HEK293 (cell line): ENCODE data around the gene COL8A1.

ENCODE experiments used
- CTCF ChIA-PET: fragments of 350-600 bp; formaldehyde crosslinking; extraction: SDS; loops from one replicate; lab custom pipeline; 2021; ENCODE audit warnings: antibody characterized with exemption; lab: Yijun Ruan, JAX
- POLR2A ChIA-PET: fragments of 300-600 bp; formaldehyde crosslinking; extraction: SDS; loops from one replicate; lab custom pipeline; 2020; ENCODE audit warnings: antibody characterized with exemption, inconsistent platforms; lab: Yijun Ruan, JAX
- H3K27ac ChIP-seq: fragments of 200-500 bp; sonication (Bioruptor generic); 2 replicates; pipeline ENCODE4 v1.5.1; 2014; ENCODE audit warnings: low read depth, low read length, control low read depth, inconsistent platforms; ENCODE audit errors: extremely low read depth
- H3K36me3 ChIP-seq, 2 experiments: fragments of 200-500 bp in 1 of 2; sonication (Bioruptor generic) in 1 of 2; 1 replicate in 1 of 2; 2 replicates in 1 of 2; pipeline ENCODE4 v1.5.1; 2014 to 2017; ENCODE audit warnings: inconsistent platforms in 2 of 2, low read length in 2 of 2; ENCODE audit not compliant: control insufficient read depth in 2 of 2, insufficient read depth in 1 of 2
- H3K4me1 ChIP-seq: fragments of 200-500 bp; sonication (Bioruptor generic); 2 replicates; pipeline ENCODE4 v1.5.1; 2014; ENCODE audit warnings: mild to moderate bottlenecking, low read length, inconsistent platforms; ENCODE audit not compliant: control insufficient read depth, insufficient read depth
- H3K4me3 ChIP-seq: 2 replicates; pipeline ENCODE4 v1.5.1; 2011; ENCODE audit warnings: low read depth, mild to moderate bottlenecking, control low read depth, low read length, moderate library complexity
- H3K9me3 ChIP-seq: fragments of 200-500 bp; sonication (Bioruptor generic); 2 replicates; pipeline ENCODE4 v1.5.1; 2014; ENCODE audit warnings: low read depth, low read length, inconsistent platforms; ENCODE audit not compliant: control insufficient read depth, insufficient read depth
- BCL11B ChIP-seq: fragments of 450-650 bp; formaldehyde crosslinking; IDR thresholded peaks from 2 replicates; pipeline ENCODE4 v1.5.1; 2016; ENCODE audit warnings: low read depth, missing biosample characterization, missing genetic modification characterization
- CTCF ChIP-seq: fragments of 450-650 bp; formaldehyde crosslinking; IDR thresholded peaks from 2 replicates; pipeline ENCODE4 v1.5.1; 2016; ENCODE audit warnings: missing biosample characterization, missing genetic modification characterization
- ELK4 ChIP-seq: IDR thresholded peaks from 2 replicates; pipeline ENCODE4 v1.6.1; 2011; ENCODE audit warnings: mild to moderate bottlenecking, low read depth, low read length, borderline replicate concordance
- GLIS1 ChIP-seq: fragments of 450-650 bp; formaldehyde crosslinking; IDR thresholded peaks from 2 replicates; pipeline ENCODE4 v1.5.1; 2016; ENCODE audit warnings: missing biosample characterization, missing genetic modification characterization
- HOXA7 ChIP-seq: sonication (generic); formaldehyde crosslinking; IDR thresholded peaks from 2 replicates; pipeline ENCODE4 v1.8.1; 2022; ENCODE audit warnings: missing genetic modification reagents, borderline replicate concordance
- KLF16 ChIP-seq: fragments of 450-650 bp; formaldehyde crosslinking; IDR thresholded peaks from 2 replicates; pipeline ENCODE4 v1.5.1; 2017; ENCODE audit warnings: missing biosample characterization, missing genetic modification characterization
- KLF9 ChIP-seq: fragments of 450-650 bp; formaldehyde crosslinking; IDR thresholded peaks from 2 replicates; pipeline ENCODE4 v1.5.1; 2016; ENCODE audit warnings: missing biosample characterization, missing genetic modification characterization, low read depth
- PRDM6 ChIP-seq: fragments of 450-650 bp; formaldehyde crosslinking; IDR thresholded peaks from 2 replicates; pipeline ENCODE4 v1.5.1; 2017; ENCODE audit warnings: missing biosample characterization, missing genetic modification characterization
- ZBTB1 ChIP-seq: fragments of 450-650 bp; formaldehyde crosslinking; IDR thresholded peaks from 2 replicates; pipeline ENCODE4 v1.5.1; 2016; ENCODE audit warnings: missing biosample characterization, missing genetic modification characterization
- ZNF157 ChIP-seq: fragments of 450-650 bp; formaldehyde crosslinking; IDR thresholded peaks from 2 replicates; pipeline ENCODE4 v1.5.1; 2016; ENCODE audit warnings: missing biosample characterization, missing genetic modification characterization
- ZNF24 ChIP-seq: fragments of 450-650 bp; formaldehyde crosslinking; IDR thresholded peaks from 2 replicates; pipeline ENCODE4 v1.5.1; 2016; ENCODE audit warnings: missing biosample characterization, missing genetic modification characterization
- ZNF292 ChIP-seq: fragments of 450-650 bp; formaldehyde crosslinking; IDR thresholded peaks from 2 replicates; pipeline ENCODE4 v1.5.1; 2016; ENCODE audit warnings: low read depth, missing biosample characterization, missing genetic modification characterization, borderline replicate concordance
- ZNF350 ChIP-seq: fragments of 450-650 bp; formaldehyde crosslinking; IDR thresholded peaks from 2 replicates; pipeline ENCODE4 v1.5.0; 2017; ENCODE audit warnings: missing biosample characterization, mild to moderate bottlenecking, missing genetic modification characterization
- ZNF394 ChIP-seq: fragments of 450-650 bp; formaldehyde crosslinking; IDR thresholded peaks from 2 replicates; pipeline ENCODE4 v1.5.1; 2016; ENCODE audit warnings: missing biosample characterization, missing genetic modification characterization, mild to moderate bottlenecking, moderate library complexity, borderline replicate concordance
- ZNF513 ChIP-seq: fragments of 450-650 bp; IDR thresholded peaks from 2 replicates; pipeline ENCODE4 v1.5.1; 2018; ENCODE audit warnings: missing biosample characterization, missing genetic modification characterization
- ZNF514 ChIP-seq: fragments of 450-650 bp; formaldehyde crosslinking; IDR thresholded peaks from 2 replicates; pipeline ENCODE4 v1.5.1; 2016; ENCODE audit warnings: missing biosample characterization, missing genetic modification characterization
- ZNF521 ChIP-seq: fragments of 450-650 bp; formaldehyde crosslinking; IDR thresholded peaks from 2 replicates; pipeline ENCODE4 v1.5.1; 2017; ENCODE audit warnings: missing biosample characterization, mild to moderate bottlenecking, missing genetic modification characterization
- ZNF548 ChIP-seq: fragments of 450-650 bp; formaldehyde crosslinking; IDR thresholded peaks from 2 replicates; pipeline ENCODE4 v1.5.1; 2016; ENCODE audit warnings: missing biosample characterization, missing genetic modification characterization
- ZNF580 ChIP-seq: fragments of 450-650 bp; formaldehyde crosslinking; IDR thresholded peaks from 2 replicates; pipeline ENCODE4 v1.5.1; 2016; ENCODE audit warnings: missing biosample characterization, missing genetic modification characterization
- ZNF660 ChIP-seq: fragments of 450-650 bp; IDR thresholded peaks from 2 replicates; pipeline ENCODE4 v1.5.1; 2018; ENCODE audit warnings: missing biosample characterization, mild to moderate bottlenecking, missing genetic modification characterization
- ZNF768 ChIP-seq: fragments of 450-650 bp; formaldehyde crosslinking; IDR thresholded peaks from 2 replicates; pipeline ENCODE4 v1.5.1; 2018; ENCODE audit warnings: missing biosample characterization, mild to moderate bottlenecking, missing genetic modification characterization

COL8A1 gene

GRCh38 chr3:99702953-99703943, 64.9 kb downstream of the COL8A1 start:
- Histone ChIP-seq H3K4me1 (0 out of 2 replicates have a peak, but pooled peaks cover 2% of the 10 kb centered on the region), H3K36me3 (no peaks in the 10 kb centered on the region), H3K4me3 (no peak overlapping the region), H3K9me3 (no peaks in the 10 kb centered on the region), H3K27ac (no peak overlapping the region)
- POLR2A ChIA-PET = no interaction called here
- no peak for TF ChIP-seq ZNF580 (tag by site-specific recombination)
- CTCF ChIA-PET = interaction anchor here (0.6 to 1.1 kb wide), 5 partner anchors 15 to 257 kb away, joined by 3 to 8 read pairs (median 3); no protein-coding TSS in a partner anchor

GRCh38 chr3:99704417-99704816, 66.0 kb downstream of the COL8A1 start:
- Histone ChIP-seq H3K27ac (no peak overlapping the region), H3K36me3 (no peaks in the 10 kb centered on the region), H3K4me1 (0 out of 2 replicates have a peak, but pooled peaks cover 2% of the 10 kb centered on the region), H3K4me3 (no peak overlapping the region), H3K9me3 (no peaks in the 10 kb centered on the region)
- CTCF ChIA-PET = interaction anchor here (0.6 to 0.7 kb wide), 4 partner anchors 43 to 259 kb away, joined by 3 to 8 read pairs (median 3); no protein-coding TSS in a partner anchor
- POLR2A ChIA-PET = no interaction called here
- TF ChIP-seq ZNF768 (tag by site-specific recombination) (no peak), ZNF521 (tag by site-specific recombination) (no peak), ZNF292 (tag by site-specific recombination) (no peak), ELK4 (no peak), ZNF513 (no peak), ZNF514 (no peak), KLF9 (tag by site-specific recombination) (no peak), ZNF660 (tag by site-specific recombination) (no peak), ZNF548 (no peak), ZNF350 (tag by site-specific recombination) (no peak), ZNF157 (tag by site-specific recombination) (no peak), GLIS1 (tag by site-specific recombination) (no peak), BCL11B (tag by site-specific recombination) (no peak), KLF16 (no peak), CTCF (tag by site-specific recombination) (no peak), ZBTB1 (tag by site-specific recombination) (no peak), HOXA7 (CRISPR knock-in tag) (no peak), ZNF394 (tag by site-specific recombination) (no peak), ZNF24 (tag by site-specific recombination) (no peak), PRDM6 (no peak)
